ENCODE measurements around the gene MEG3. TPM values are rescaled to one million over a fixed set of nuclear protein-coding genes. Genes with fewer than 3 reads are reported as not detected.
"Not testable (repeated sequence)": the region's sequence is repeated elsewhere in the genome, so short reads cannot be mapped to it uniquely, and the experiment has no call there.

MEG3 gene
- total RNA-seq, 4 donors from 2014 or later: 5.0 to 28.9 (median 10.2) TPM

DNA sequence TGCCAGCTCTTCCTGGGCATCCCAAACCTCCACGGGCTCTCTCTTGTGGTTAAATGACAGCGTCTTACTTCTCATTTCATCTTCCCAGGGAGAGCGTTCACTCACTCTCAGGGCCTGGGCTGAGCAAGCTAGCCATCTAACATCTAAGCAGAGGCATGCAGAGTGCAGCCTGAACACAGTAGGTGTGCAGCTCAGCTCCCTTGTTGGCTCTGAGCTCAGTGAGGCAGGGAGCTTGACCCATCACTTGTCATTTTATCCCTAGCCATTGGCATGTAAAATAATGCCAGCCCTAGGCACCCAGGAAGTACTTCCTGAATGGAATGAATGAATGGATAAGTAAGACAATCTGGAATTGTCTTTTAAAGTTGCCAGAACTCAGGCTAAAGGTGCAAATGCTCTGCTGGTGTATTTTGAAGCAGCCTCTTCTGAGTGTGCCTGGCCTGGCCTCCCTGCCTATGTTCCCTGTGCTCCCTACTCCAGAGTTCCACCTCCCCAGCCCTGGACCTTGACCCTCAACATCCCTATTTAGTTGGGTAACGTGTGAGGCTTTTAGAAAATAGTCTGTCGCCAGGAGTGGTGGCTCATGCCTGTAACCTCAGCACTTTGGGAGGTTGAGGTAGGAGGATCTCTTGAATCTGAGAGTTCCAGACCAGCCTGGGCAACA, 9.5 kb upstream of the MEG3 start:
- no peak overlapping the region for H3K27ac ChIP-seq
- no peak for DNase-seq (ENCODE audit: low spot score in 2 of 2)
- TF ChIP-seq, protein P1, sequence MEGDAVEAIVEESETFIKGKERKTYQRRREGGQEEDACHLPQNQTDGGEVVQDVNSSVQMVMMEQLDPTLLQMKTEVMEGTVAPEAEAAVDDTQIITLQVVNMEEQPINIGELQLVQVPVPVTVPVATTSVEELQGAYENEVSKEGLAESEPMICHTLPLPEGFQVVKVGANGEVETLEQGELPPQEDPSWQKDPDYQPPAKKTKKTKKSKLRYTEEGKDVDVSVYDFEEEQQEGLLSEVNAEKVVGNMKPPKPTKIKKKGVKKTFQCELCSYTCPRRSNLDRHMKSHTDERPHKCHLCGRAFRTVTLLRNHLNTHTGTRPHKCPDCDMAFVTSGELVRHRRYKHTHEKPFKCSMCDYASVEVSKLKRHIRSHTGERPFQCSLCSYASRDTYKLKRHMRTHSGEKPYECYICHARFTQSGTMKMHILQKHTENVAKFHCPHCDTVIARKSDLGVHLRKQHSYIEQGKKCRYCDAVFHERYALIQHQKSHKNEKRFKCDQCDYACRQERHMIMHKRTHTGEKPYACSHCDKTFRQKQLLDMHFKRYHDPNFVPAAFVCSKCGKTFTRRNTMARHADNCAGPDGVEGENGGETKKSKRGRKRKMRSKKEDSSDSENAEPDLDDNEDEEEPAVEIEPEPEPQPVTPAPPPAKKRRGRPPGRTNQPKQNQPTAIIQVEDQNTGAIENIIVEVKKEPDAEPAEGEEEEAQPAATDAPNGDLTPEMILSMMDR (IDR thresholded peaks at IDR 0.05): no peak
- no peak for TF ChIP-seq POLR2AphosphoS5 (IDR thresholded peaks at IDR 0.05)
- TF ChIP-seq POLR2A (IDR thresholded peaks at IDR 0.05): no peak
- TF ChIP-seq EP300 (IDR thresholded peaks at IDR 0.05): no peak
- WGBS: 93% methylated on average over 5 of the region's 5 CpGs
- no peaks in the 10 kb centered on the region for H3K4me1 ChIP-seq
- H3K27me3 ChIP-seq: peaks cover 15% of the 10 kb centered on the region
- H3K4me3 ChIP-seq: no peak overlapping the region
- no peaks in the 10 kb centered on the region for H3K36me3 ChIP-seq
- no peaks in the 10 kb centered on the region for H3K9me3 ChIP-seq

DNA sequence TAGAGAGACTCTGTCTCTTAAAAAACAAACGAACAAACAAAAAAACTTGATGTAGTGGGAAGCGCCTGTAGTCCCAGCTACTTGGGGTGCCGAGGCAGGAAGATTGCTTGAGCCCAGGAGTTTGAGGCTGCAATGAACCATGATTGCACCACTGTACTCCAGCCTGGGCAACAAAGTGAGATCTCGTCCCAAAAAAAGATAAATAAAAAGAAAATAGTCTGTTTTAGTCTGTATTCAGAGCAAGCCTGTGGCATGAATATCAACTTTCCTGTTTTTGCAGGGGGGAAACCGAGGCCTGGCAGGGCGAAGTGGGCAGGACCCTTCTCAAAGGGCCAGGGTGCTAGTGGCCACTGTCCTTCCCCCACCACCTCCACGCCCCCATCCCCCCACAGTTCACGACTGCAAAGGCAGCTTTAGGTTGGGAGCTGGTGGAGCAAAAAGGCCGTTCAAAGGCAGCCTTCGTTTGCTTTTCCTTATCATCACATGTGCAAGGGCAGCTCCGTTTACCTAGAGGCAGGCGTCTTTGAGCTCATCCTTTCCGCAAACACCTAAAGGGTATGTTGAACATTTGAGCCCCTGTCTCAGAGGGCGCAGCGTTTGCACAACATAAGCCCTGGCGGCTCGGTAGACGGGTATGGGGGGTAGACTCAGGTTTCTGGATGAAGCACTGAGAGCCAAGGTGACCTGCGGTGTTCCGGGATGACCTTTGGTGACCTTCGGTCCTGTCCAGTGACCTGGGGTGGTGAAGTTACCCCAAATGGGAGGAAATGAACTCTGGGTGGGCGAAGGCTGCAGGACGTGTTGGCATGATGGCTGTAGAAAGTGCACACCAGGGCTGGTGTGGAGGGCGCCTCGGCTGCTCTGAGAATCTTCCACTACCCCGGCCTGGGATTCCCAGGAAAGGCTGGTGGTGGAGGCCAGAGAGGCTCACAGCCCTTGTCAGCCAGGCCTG, 8.7 kb upstream of the MEG3 start:
- no peak overlapping the region for H3K4me3 ChIP-seq
- no peak overlapping the region for H3K27ac ChIP-seq
- no peak for TF ChIP-seq POLR2A (IDR thresholded peaks at IDR 0.05)
- TF ChIP-seq EP300 (IDR thresholded peaks at IDR 0.05): no peak
- TF ChIP-seq, protein P1 (IDR thresholded peaks at IDR 0.05): no peak
- no peak for TF ChIP-seq POLR2AphosphoS5 (IDR thresholded peaks at IDR 0.05)
- 90% methylated on average over 26 of the region's 26 CpGs for WGBS
- H3K4me1 ChIP-seq: peaks cover under 1% of the 10 kb centered on the region
- no peak for DNase-seq (ENCODE audit: low spot score in 2 of 2)
- peaks cover 9% of the 10 kb centered on the region for H3K27me3 ChIP-seq
- no peaks in the 10 kb centered on the region for H3K36me3 ChIP-seq
- no peaks in the 10 kb centered on the region for H3K9me3 ChIP-seq

DNA sequence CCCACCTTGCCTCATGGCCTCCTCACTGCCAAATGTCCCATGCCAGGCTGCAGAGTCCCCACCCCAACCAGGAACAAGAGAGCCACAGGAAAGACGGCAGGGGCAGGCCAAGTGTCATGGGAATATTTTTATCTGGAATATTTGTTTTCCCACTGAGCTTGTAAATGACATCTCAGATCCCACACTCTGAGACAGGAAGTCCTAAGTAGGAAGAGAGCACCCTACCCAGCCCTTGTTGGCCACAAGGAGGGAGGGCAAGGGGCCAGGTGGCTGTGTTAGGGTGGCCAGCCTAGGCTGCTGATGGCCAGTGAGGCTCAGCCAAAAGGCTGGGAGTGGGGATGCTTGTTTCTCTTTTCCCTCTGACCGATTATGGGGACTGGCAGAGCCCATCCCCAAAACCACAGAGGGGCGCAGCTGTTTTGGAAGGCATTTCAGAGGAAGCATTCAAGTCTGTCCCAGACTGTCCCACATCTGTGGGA, 7.7 kb upstream of the MEG3 start:
- DNase-seq (ENCODE audit: low spot score in 2 of 2): no peak
- TF ChIP-seq, protein P1 (IDR thresholded peaks at IDR 0.05): no peak
- TF ChIP-seq EP300 (IDR thresholded peaks at IDR 0.05) (no peak), POLR2A (IDR thresholded peaks at IDR 0.05) (no peak), POLR2AphosphoS5 (IDR thresholded peaks at IDR 0.05) (no peak)
- H3K27ac ChIP-seq: no peak overlapping the region
- H3K9me3 ChIP-seq: no peaks in the 10 kb centered on the region
- WGBS: 67% methylated on average over 3 of the region's 3 CpGs
- H3K4me3 ChIP-seq: no peak overlapping the region
- H3K27me3 ChIP-seq: peaks cover 8% of the 10 kb centered on the region
- no peaks in the 10 kb centered on the region for H3K36me3 ChIP-seq
- peaks cover 7% of the 10 kb centered on the region for H3K4me1 ChIP-seq

DNA sequence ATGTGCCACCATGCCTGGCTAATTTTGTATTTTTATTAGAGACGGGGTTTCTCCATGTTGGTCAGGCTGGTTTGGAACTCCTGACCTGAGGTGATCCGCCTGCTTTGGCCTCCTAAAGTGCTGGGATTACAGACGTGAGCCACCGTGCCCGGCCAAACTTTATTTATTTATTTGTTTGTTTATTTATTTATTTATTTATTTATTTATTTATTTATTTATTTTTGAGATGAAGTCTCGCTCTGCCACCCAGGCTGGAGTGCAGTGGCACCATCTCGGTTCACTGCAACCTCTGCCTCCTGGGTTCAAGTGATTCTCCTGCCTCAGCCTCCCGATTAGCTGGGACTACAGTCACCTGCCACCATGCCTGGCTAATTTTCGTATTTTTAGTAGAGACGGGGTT, 7.0 kb upstream of the MEG3 start:
- not testable (repeated sequence) for H3K27me3 ChIP-seq; H3K36me3 ChIP-seq; DNase-seq (ENCODE audit: low spot score in 2 of 2); H3K4me1 ChIP-seq; H3K27ac ChIP-seq; H3K4me3 ChIP-seq; H3K9me3 ChIP-seq
- 93% methylated on average over 10 of the region's 10 CpGs for WGBS

DNA sequence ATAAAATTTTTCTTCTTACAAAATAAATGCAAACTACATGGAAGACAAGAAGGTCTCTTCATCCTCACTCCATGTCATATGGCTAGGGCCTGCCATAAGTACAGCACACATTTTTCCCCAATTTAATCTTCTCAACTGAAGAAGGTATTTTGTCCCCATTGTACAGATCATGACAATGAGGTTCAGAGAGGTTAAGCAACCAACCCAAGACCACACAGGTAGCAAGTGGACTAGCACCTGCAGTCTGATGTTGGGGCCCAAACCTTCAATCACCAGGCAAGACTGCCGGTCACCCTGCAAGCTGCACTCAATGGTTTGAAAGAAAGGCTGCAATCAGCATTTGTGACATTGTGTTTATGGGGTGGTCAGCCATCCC, 6.5 kb upstream of the MEG3 start:
- TF ChIP-seq, protein P1 (IDR thresholded peaks at IDR 0.05): no peak
- no peak for TF ChIP-seq EP300 (IDR thresholded peaks at IDR 0.05)
- no peak for TF ChIP-seq POLR2A (IDR thresholded peaks at IDR 0.05)
- TF ChIP-seq POLR2AphosphoS5 (IDR thresholded peaks at IDR 0.05): no peak
- Histone ChIP-seq H3K27ac (no peak overlapping the region), H3K36me3 (no peaks in the 10 kb centered on the region), H3K4me1 (peaks cover 7% of the 10 kb centered on the region), H3K9me3 (no peaks in the 10 kb centered on the region), H3K27me3 (peaks cover 6% of the 10 kb centered on the region), H3K4me3 (no peak overlapping the region)
- 100% methylated on average over 1 of the region's 1 CpG for WGBS
- no peak for DNase-seq (ENCODE audit: low spot score in 2 of 2)

Measured in suprapubic skin (tissue), 4 donors.